ENCODE data around the gene GPS2.

Gene GPS2

GRCh38 chr17:7281074-7281952 lies 33.8 kb downstream of the GPS2 start, which contains the start of gene SLC2A4 (continued):
- TF ChIP-seq ZNF677 (tag by site-specific recombination; IDR thresholded peaks at IDR 0.05): no peak
- TF ChIP-seq FEZF1 (tag by site-specific recombination; IDR thresholded peaks at IDR 0.05): no peak
- no peak for TF ChIP-seq ZNF24 (tag by site-specific recombination; IDR thresholded peaks at IDR 0.05)
- no peak for TF ChIP-seq OVOL3 (tag by site-specific recombination; IDR thresholded peaks at IDR 0.05)
- no peak for TF ChIP-seq ZNF211 (tag by site-specific recombination; IDR thresholded peaks at IDR 0.05; ENCODE audit: low read depth)
- TF ChIP-seq EGR2 (tag by site-specific recombination; IDR thresholded peaks at IDR 0.05; ENCODE audit: low read depth): no peak; the same call in 1 of the 2 replicates
- peak; percentile 72; the same call in 1 of the 2 replicates for TF ChIP-seq ZNF121 (tag by site-specific recombination; IDR thresholded peaks at IDR 0.05)
- TF ChIP-seq ZNF561 (tag by site-specific recombination; IDR thresholded peaks at IDR 0.05; ENCODE audit: borderline replicate concordance): no peak
- no peak for TF ChIP-seq PRDM6 (tag by site-specific recombination; IDR thresholded peaks at IDR 0.05)
- no peak for TF ChIP-seq ZNF747 (tag by site-specific recombination; IDR thresholded peaks at IDR 0.05)
- no peak for TF ChIP-seq TSHZ1 (tag by site-specific recombination; IDR thresholded peaks at IDR 0.05; ENCODE audit: borderline replicate concordance)
- peak; percentile 76 for TF ChIP-seq ZFHX2 (tag by site-specific recombination; conservative IDR thresholded peaks at IDR 0.05)
- no peak for TF ChIP-seq ZNF704 (tag by site-specific recombination; IDR thresholded peaks at IDR 0.05)
- no peak for TF ChIP-seq ZNF571 (tag by site-specific recombination; IDR thresholded peaks at IDR 0.05)
- no peak for TF ChIP-seq ZNF843 (tag by site-specific recombination; IDR thresholded peaks at IDR 0.05)
- 0 out of 2 replicates have a peak, but pooled peaks have one; percentile 33 for TF ChIP-seq ZBTB10 (tag by site-specific recombination; IDR thresholded peaks at IDR 0.05)
- no peak for TF ChIP-seq ZNF776 (tag by site-specific recombination; IDR thresholded peaks at IDR 0.05; ENCODE audit: borderline replicate concordance)
- TF ChIP-seq ZNF175 (tag by site-specific recombination; IDR thresholded peaks at IDR 0.05): no peak
- no peak for TF ChIP-seq RBAK (tag by site-specific recombination; IDR thresholded peaks at IDR 0.05)
- TF ChIP-seq ZNF202 (tag by site-specific recombination; IDR thresholded peaks at IDR 0.05; ENCODE audit: borderline replicate concordance): no peak
- TF ChIP-seq ZNF501 (tag by site-specific recombination; IDR thresholded peaks at IDR 0.05): no peak
- TF ChIP-seq ZNF544 (tag by site-specific recombination; IDR thresholded peaks at IDR 0.05): no peak
- TF ChIP-seq ZNF629 (tag by site-specific recombination; IDR thresholded peaks at IDR 0.05): peak; percentile 73
- TF ChIP-seq ELK4 (IDR thresholded peaks at IDR 0.05; ENCODE audit: borderline replicate concordance, low read depth, low read length): no peak
- no peak for TF ChIP-seq ZNF140 (tag by site-specific recombination; IDR thresholded peaks at IDR 0.05)
- no peak for TF ChIP-seq ZNF354C (tag by site-specific recombination; IDR thresholded peaks at IDR 0.05; ENCODE audit: borderline replicate concordance, low read depth)
- TF ChIP-seq SP7 (tag by site-specific recombination; IDR thresholded peaks at IDR 0.05): no peak
- peak; percentile 63; the same call in 1 of the 2 replicates for TF ChIP-seq GLIS2 (tag by site-specific recombination; IDR thresholded peaks at IDR 0.05)
- TF ChIP-seq ZNF621 (tag by site-specific recombination; IDR thresholded peaks at IDR 0.05): no peak
- TF ChIP-seq ZNF837 (tag by site-specific recombination; IDR thresholded peaks at IDR 0.05): no peak
- TF ChIP-seq TCF7L2 (IDR thresholded peaks at IDR 0.05; ENCODE audit: borderline replicate concordance, low read depth, low read length): peak; percentile 92

All from HEK293 (cell line).